GM12872 (cell line): ENCODE measurements around the gene NKAIN2.

Source experiments
- CTCF ChIP-seq: IDR thresholded peaks from 3 replicates; pipeline ENCODE4 v1.5.1; 2011; ENCODE audit warnings: low read depth, mild to moderate bottlenecking, low read length, moderate library complexity; ENCODE audit not compliant: insufficient read depth

NKAIN2 gene

GRCh38 chr6:123803504-123804013, at the start of gene NKAIN2:
Gene NKAIN2, plus strand, starts transcription at chr6:123803865.
- no peak for TF ChIP-seq CTCF

- TF ChIP-seq CTCF, result no peak
These were observed 44.2 kb upstream of the NKAIN2 start for GRCh38 chr6:123759472-123759871.

GRCh38 chr6:123763904-123764303, 39.8 kb upstream of the NKAIN2 start:
- no peak for TF ChIP-seq CTCF

- TF ChIP-seq CTCF, result no peak
These were observed 38.9 kb upstream of the NKAIN2 start for GRCh38 chr6:123764722-123765121.

GRCh38 chr6:123768921-123769320, 34.7 kb upstream of the NKAIN2 start:
- no peak for TF ChIP-seq CTCF

- TF ChIP-seq CTCF, result no peak
These were observed 34.2 kb upstream of the NKAIN2 start for GRCh38 chr6:123769431-123769830.

GRCh38 chr6:123770247-123770949, 33.3 kb upstream of the NKAIN2 start:
- TF ChIP-seq CTCF, result no peak
